NCI-H82 treated with DMSO at 0.1 percent for 48 hours (cell line): ENCODE data around the gene THUMPD2.

Source experiments
- DNase-seq: peaks from one replicate; lab custom pipeline; 2025; ENCODE audit not compliant: unreplicated experiment; lab: John Stamatoyannopoulos, UW

THUMPD2 gene

DNA sequence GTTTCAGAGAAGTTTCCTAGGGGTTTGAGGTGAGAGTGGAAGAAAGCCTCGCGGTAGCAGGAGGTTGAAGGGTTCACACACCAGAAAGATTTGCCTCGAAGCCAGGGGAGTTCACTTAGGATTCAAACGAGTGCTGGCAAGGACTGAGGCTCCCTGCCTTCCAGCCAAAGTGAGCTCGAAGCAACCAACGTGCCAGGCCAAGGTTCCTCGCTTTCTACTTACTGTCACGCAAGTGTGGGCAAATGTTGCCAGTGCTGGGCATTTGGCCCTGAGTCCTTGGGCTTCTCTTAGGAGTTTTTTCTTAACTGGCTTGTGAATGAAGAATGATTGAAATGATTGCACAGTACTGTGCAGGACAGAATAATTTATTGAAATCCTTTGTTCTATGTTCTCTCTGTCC lies 59.7 kb downstream of the THUMPD2 start:
- no peak for DNase-seq

- no peak for DNase-seq
Observed at GRCh38 chr2:39718483-39718882, 60.6 kb downstream of the THUMPD2 start.

DNA sequence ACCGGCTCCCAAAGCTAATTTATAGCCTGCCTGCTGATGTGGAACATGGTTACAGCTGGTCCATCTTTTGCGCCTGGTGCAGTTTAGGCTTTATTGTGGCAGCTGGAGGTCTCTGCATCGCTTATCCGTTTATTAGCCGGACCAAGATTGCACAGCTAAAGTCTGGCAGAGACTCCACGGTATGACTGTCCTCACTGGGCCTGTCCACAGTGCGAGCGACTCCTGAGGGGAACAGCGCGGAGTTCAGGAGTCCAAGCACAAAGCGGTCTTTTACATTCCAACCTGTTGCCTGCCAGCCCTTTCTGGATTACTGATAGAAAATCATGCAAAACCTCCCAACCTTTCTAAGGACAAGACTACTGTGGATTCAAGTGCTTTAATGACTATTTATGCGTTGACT lies 62.0 kb downstream of the THUMPD2 start:
- DNase-seq, result peak; percentile 65

- no peak for DNase-seq
Observed at GRCh38 chr2:39715822-39716221, 63.2 kb downstream of the THUMPD2 start.

DNA sequence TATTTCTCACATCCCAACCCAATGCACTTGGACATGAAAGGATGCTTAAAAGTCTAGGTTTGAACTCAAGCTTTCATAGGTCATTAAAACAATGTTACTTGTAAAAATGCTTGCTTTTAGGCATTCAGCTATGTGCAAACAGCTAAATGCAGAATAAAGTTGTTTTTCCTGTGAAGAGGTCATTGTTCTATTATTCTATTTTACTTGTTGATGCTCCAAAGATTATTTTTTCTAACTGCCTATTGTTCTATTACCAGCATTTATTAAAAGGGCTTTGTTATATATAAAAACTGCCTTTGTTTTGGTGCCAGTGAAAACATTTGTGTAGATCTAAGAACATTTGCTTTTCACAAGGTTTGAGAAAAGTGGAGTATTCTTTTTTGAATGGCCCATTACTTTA lies 64.0 kb downstream of the THUMPD2 start:
- DNase-seq, result no peak

DNA sequence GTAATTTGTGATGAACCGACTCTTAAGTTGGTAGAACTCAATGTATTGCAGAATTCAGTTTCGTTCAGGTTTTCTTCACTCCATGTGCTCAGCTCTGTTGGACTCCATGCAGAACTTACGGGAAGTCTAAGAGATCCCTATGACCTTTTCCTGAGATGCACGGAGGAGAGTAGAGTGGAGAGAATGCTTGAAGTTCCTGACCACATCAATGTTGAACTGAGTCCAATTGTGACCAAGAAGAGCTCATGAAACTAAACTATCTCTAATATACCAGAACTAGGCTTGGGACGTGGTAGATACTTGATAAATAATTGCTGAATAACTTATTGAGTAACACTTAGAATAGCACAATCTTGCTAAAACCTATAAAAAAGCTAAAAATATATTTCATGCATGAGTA lies 66.1 kb downstream of the THUMPD2 start:
- no peak for DNase-seq

DNA sequence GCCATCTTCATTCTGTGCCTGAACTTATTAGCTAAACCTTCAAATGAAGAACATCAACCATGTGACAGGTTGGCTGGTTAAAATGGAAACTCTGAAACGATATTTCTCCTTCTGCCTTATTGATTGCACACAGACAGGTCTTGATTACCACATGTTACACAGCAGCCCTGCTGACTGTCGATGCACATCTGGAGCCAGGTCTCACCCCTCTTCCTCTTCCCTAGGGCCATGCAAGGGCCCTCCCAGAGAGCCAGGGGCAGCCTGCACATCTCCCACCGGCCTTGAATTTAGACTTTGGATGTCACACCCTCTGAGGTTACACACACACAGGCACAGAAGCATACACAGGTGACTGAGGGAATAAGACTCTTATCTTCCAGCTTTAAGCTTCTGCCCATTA lies 68.3 kb downstream of the THUMPD2 start:
- DNase-seq, result no peak

GRCh38 chr2:39708003-39708402 lies 71.1 kb downstream of the THUMPD2 start:
- no peak for DNase-seq

DNA sequence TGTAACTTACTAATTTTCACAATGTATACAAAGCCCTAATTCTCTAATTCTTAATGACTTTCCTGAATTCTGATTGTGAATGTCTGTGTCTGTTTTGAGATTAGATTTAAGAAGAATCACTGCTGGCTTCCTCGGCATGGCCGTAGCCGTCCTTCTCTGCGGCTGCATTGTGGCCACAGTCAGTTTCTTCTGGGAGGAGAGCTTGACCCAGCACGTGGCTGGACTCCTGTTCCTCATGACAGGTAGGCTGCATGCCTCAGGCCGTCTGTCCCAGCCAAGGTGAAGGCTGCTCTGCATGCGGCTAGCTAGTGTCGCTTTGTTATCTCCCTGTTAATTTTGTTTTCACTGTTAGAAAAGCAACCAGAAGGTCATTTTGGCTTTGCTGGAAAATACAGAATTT lies 72.1 kb downstream of the THUMPD2 start:
- DNase-seq, result no peak

- DNase-seq, result no peak
Observed at GRCh38 chr2:39706312-39706711, 72.7 kb downstream of the THUMPD2 start.

DNA sequence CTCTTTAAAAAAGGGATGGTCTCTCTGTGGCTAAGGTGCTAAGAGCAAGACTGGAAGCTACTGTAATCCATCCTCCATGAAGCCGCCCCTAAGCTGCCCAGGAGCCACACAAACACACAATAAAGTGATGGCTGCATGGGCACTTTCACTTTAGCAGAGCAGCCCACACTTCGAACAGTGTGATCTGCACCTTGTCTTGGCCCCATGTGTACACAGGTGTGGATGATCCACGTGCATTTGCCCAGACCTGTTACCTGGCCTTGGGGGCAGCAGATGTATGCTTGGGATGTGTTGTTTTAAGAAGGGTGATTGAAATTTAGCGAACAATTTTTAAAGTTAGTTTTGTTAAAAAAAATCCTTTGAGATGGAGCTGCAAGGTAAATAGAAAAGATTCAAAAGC lies 73.4 kb downstream of the THUMPD2 start:
- DNase-seq, result no peak

- no peak for DNase-seq
Observed at GRCh38 chr2:39704540-39704939, 74.5 kb downstream of the THUMPD2 start.

GRCh38 chr2:39703181-39703872 lies 75.7 kb downstream of the THUMPD2 start:
- DNase-seq, result no peak

DNA sequence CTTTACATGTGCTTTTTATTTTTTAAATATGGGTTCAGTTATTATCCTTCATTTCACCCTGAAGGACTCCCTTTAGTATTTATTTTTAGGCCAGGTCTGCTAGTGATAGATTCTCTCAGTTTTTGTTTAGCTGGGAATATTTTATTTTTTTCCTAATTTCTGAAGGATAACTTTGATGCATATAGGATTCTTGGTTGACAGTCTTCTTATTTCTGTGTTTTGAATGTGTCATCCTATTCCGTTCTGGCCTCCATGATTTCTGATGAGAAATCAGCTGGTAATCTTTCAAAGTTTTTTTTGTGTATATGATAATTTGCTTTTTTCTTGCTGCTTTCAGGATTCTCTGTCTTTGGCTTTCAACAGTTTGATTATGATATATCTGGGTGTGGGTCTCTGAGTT lies 77.9 kb downstream of the THUMPD2 start:
- no peak for DNase-seq

- no peak for DNase-seq
Observed at GRCh38 chr2:39697454-39697853, 81.6 kb downstream of the THUMPD2 start.

GRCh38 chr2:39696838-39697237 lies 82.2 kb downstream of the THUMPD2 start:
- no peak for DNase-seq

GRCh38 chr2:39696101-39696553 lies 82.9 kb downstream of the THUMPD2 start:
- DNase-seq, result peak; percentile 24

DNA sequence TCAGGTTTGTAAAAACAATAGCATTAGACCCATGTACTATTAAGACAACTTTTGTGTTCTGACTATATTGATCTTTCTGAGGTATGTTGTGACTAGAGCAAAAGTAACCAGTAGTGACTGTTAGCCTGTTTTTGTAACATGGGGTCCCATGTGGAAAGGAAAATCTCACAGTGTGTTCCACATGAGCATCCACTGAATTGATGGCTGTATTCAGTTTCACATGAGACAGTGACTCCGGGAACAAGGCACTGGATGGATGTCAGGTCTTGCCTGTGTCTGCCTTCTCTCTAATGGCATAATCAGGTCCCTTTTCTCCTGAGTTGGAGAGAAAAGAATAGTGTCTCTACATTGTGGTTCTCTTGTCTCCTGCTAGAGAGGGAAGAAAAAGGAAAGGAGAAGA lies 85.8 kb downstream of the THUMPD2 start:
- DNase-seq, result no peak

DNA sequence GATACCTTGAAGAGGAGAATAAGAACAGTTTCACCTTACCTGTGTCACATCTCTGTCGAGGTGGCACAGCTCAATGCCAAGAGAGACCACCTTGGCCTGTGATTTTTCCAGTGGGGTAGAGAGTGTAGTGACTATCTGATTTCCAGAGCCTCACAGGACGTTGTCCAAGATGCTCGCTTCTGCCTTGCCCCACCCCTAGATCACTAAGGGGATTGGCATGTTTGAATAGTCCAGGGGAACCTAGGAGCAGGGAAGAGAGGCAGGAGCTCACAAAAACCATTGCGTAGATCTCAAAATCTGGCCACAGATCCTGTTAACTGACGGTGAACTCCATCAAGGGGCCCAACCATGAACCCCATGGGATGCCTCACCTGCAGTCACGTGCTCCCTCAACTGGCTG lies 89.2 kb downstream of the THUMPD2 start:
- DNase-seq, result no peak

DNA sequence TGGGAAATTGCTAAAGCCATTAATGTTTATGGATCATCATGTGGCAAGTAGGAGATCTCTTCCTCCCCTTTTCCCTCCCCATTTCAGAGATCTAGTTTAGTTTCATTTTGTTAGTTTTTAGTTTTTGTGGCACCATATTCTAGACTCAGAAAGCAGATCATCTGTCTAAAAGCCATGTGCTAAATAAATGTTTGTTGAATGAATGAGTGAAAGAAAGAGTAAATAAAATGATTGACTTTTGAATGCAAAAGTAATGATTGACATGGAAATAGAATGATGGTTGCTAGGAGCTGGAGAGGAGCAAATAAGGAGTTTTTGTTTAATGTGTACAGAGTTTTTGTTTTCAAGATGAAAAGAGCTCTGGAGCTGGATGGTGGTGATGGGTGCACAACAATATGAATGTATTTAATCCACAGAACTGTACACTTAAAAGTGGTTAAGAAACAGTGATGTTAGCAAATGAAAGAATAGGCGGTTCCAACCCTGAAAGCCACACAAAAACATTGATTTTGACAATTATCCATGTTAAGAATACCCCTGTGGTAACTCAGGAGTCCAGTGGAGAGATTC lies 89.7 kb downstream of the THUMPD2 start:
- DNase-seq, result no peak

DNA sequence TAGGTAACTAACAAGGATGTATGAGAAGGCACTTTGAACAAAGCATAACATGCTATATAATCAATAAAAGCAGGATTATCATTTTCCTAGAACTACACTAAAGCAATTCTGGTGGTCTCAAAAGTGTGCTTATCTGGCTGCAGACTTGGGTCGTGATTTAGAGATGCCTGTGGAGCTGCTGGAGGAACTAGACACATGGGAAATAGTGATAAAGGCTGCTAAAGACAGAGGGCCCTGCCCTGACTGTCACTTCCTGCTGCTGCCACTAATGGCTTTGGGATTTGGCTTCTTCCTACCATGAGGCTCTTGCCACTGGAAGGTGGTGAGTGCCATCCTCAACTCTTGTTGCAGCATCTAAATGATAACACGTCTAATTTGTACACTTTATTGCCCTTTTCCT lies 90.9 kb downstream of the THUMPD2 start:
- no peak for DNase-seq

GRCh38 chr2:39686456-39686855 lies 92.6 kb downstream of the THUMPD2 start:
- no peak for DNase-seq
